Ovary (tissue), 9 donors: ENCODE data around the gene RPGR. TPM values are rescaled to one million over a fixed set of nuclear protein-coding genes. Genes with fewer than 3 reads are reported as not detected.
A peak's percentile ranks its signal among the peaks of the same experiment; 100 is the strongest.

Experiments used
- DNase-seq, 5 donors: peaks; one replicate each; pipeline ENCODE4 v3.0.0-alpha.2; 2019 to 2020
- H3K27ac ChIP-seq, 2 donors: fragments of 200-600 bp; one replicate each; pipeline versions ENCODE4 v1.5.1 to v1.8.0; 2019 to 2022
- H3K27me3 ChIP-seq: fragments of 200-600 bp; one replicate; pipeline ENCODE4 v1.8.0; 2022
- H3K36me3 ChIP-seq: fragments of 200-600 bp; sonication (generic); one replicate; pipeline ENCODE4 v1.5.1; 2019
- H3K4me1 ChIP-seq: one replicate; pipeline ENCODE4 v1.8.1; 2013; ENCODE audit warnings: mild to moderate bottlenecking, moderate library complexity; ENCODE audit not compliant: insufficient read depth
- H3K4me3 ChIP-seq: fragments of 200-600 bp; sonication (generic); one replicate; pipeline ENCODE4 v1.5.1; 2017
- H3K9me3 ChIP-seq, 2 donors: fragments of 200-600 bp in 1 of 2; sonication (generic) in 1 of 2; one replicate each; pipeline versions ENCODE4 v1.5.1 to v1.8.1; 2013 to 2019; ENCODE audit warnings: mild to moderate bottlenecking in 1 of 2, moderate library complexity in 1 of 2
- CTCF ChIP-seq, 3 donors: fragments of 450-650 bp in 2 of 3; fragments of 200-600 bp in 1 of 3; IDR thresholded peaks; one replicate each; pipeline versions ENCODE4 v1.5.1 to v1.8.0; 2016 to 2022; ENCODE audit warnings: antibody characterized with exemption in 3 of 3, mild to moderate bottlenecking in 1 of 3
- EP300 ChIP-seq: sonication (generic); formaldehyde crosslinking; IDR thresholded peaks from one replicate; pipeline ENCODE4 v1.6.1; 2017; ENCODE audit warnings: antibody characterized with exemption
- POLR2A ChIP-seq: fragments of 450-650 bp; IDR thresholded peaks from one replicate; pipeline ENCODE4 v1.6.1; 2017; ENCODE audit warnings: antibody characterized with exemption, mild to moderate bottlenecking, moderate library complexity
- WGBS, 3 donors: extraction: QIAGEN DNeasy Blood & Tissue Kit in 1 of 3; methylation state at CpG; one replicate each; pipeline versions ENCODE4 v1.1.5 to v1.1.7; 2013 to 2017; 5-methylcytosine and 5-hydroxymethylcytosine counted together
- intact Hi-C, 4 donors: fragments of 100-400 bp; cut with DNase I; formaldehyde crosslinking; loops; one replicate each; pipeline versions ENCODE4 v1.11.0 to v1.15.1; 2022 to 2023
- polyA plus RNA-seq, 2 donors: library from polyadenylated mRNA; stranded (reverse); fragments of 200-250 nt in 1 of 2; fragments of 350-450 nt in 1 of 2; fragmentation: Illumina TruSeq in 1 of 2; extraction: RNeasy Lipid Tissue Mini Kit (QIAGEN cat#74804) in 1 of 2; gene quantifications; one replicate each; pipeline ENCODE4 v1.2.3, GENCODE V29; 2013 to 2014
- total RNA-seq, 7 donors: library from RNA; depleted of rRNA in 2 of 7; stranded (reverse); fragments of >200 nt in 2 of 7; fragmentation: NEBNext Ultra II Directional in 3 of 7; extraction: Animal tissue kit (Norgen Biotek cat#: 25700) in 3 of 7; gene quantifications; one replicate each; pipeline versions ENCODE4 v1.1.0 to v1.2.4, GENCODE V29; 2016 to 2023
- donor health status: DM: no; HTN: no; CAD: no; lungs with moderate emphysema.
- donor health status: DM: no; HTN: no; CAD: no.
- donor health status: Bipolar disorder and iron deficiency.
- donor health status: DM: yes; HTN: yes; CAD: no.
- donor health status: DM: no; HTN: no; CAD: no.
- donor health status: DM: yes; HTN: yes; CAD: no.

RPGR gene
- total and polyA plus RNA-seq, 9 donors: 5.4 to 29.6 (median 8.6) TPM

GRCh38 chrX:38225093-38225492, 102.2 kb downstream of the RPGR start:
- WGBS, 3 donors: 19 to 38% (median 29%) methylated on average over 3 of the region's 3 CpGs
- Histone ChIP-seq H3K4me1 (no peaks in the 10 kb centered on the region), H3K9me3 (no peaks in the 10 kb centered on the region), H3K36me3 (no peaks in the 10 kb centered on the region), H3K27ac (no peak overlapping the region), H3K27me3 (no peaks in the 10 kb centered on the region), H3K4me3 (no peak overlapping the region)
- DNase-seq: no peak
- TF ChIP-seq CTCF (IDR thresholded peaks at IDR 0.05) (no peak), EP300 (no peak), POLR2A (no peak)
- intact Hi-C loops: no loop called here

- intact Hi-C loops: no loop called here
- Histone ChIP-seq H3K36me3 (no peaks in the 10 kb centered on the region), H3K27ac (no peak overlapping the region)
These were observed 103.1 kb downstream of the RPGR start for GRCh38 chrX:38224160-38224559.

GRCh38 chrX:38221391-38221929, 105.8 kb downstream of the RPGR start:
- no peaks in the 10 kb centered on the region for H3K27me3 ChIP-seq
- TF ChIP-seq POLR2A: no peak
- no peak for TF ChIP-seq CTCF (IDR thresholded peaks at IDR 0.05)
- no peak for TF ChIP-seq EP300
- 61 to 67% (median 66%) methylated on average over 10 of the region's 10 CpGs for WGBS, 3 donors
- no peak for DNase-seq
- intact Hi-C loops: no loop called here
- H3K27ac ChIP-seq: no peak overlapping the region
- H3K4me3 ChIP-seq: no peak overlapping the region
- H3K4me1 ChIP-seq: no peaks in the 10 kb centered on the region
- H3K9me3 ChIP-seq: no peaks in the 10 kb centered on the region
- H3K36me3 ChIP-seq: no peaks in the 10 kb centered on the region

More at GRCh38 chrX:38224160-38224559, 103.1 kb downstream of the RPGR start:
- H3K27me3 ChIP-seq: no peaks in the 10 kb centered on the region
- no peaks in the 10 kb centered on the region for H3K9me3 ChIP-seq
- H3K4me1 ChIP-seq: no peaks in the 10 kb centered on the region
- no peak overlapping the region for H3K4me3 ChIP-seq
- no peak for DNase-seq
- TF ChIP-seq EP300 (no peak), POLR2A (no peak), CTCF (IDR thresholded peaks at IDR 0.05) (no peak)

- intact Hi-C loops: no loop called here
- TF ChIP-seq CTCF (IDR thresholded peaks at IDR 0.05) (no peak), EP300 (no peak), POLR2A (no peak)
- Histone ChIP-seq H3K9me3 (no peaks in the 10 kb centered on the region), H3K4me3 (peak within 1 kb of the TSS; percentile 34), H3K36me3 (no peaks in the 10 kb centered on the region), H3K27me3 (no peaks in the 10 kb centered on the region), H3K4me1 (no peaks in the 10 kb centered on the region), H3K27ac (no peak within 1 kb of the TSS)
- 27 to 40% (median 35%) methylated on average over 76 of the region's 76 CpGs for whole genome bisulfite sequencing, 3 donors
- DNase-seq: peak in 3 of 5 donors; percentile 7 to 32 (median 21)
These were observed 106.6 kb downstream of the RPGR start, which contains the start of gene SRPX for GRCh38 chrX:38220415-38221390. TSS of gene SRPX (minus strand) at chrX:38220871. CDS start at chrX:38220792, 79 bp downstream.
